HepG2 (cell line): ENCODE data around the gene SYS1.

Source experiments
- EP300 ChIP-seq, 3 experiments: sonication (generic) in 1 of 3; formaldehyde crosslinking in 1 of 3; IDR thresholded peaks; 2 replicates each; pipeline versions ENCODE4 v1.5.1 to v1.6.1; 2011 to 2020; ENCODE audit warnings: low read depth in 2 of 3, low read length in 2 of 3, borderline replicate concordance in 1 of 3, improper control_type of control experiment in 1 of 3, mild to moderate bottlenecking in 1 of 3, missing genetic modification reagents in 1 of 3, moderate library complexity in 1 of 3
- FOXA1 ChIP-seq, 2 experiments: fragments of 450-650 bp in 1 of 2; sonication (generic) in 1 of 2; formaldehyde crosslinking in 1 of 2; IDR thresholded peaks; 2 replicates each; pipeline versions ENCODE4 v1.4.0 to v1.6.1; 2016 to 2020; ENCODE audit warnings: missing genetic modification reagents in 1 of 2
- HMG20B ChIP-seq: conservative IDR thresholded peaks from 2 replicates; pipeline ENCODE4 v1.6.1; 2016; ENCODE audit warnings: missing genetic modification reagents, missing compliant biosample characterization
- ZNF75D ChIP-seq: sonication (generic); formaldehyde crosslinking; IDR thresholded peaks from 2 replicates; pipeline ENCODE4 v1.8.1; 2023; ENCODE audit warnings: missing genetic modification reagents, mild to moderate bottlenecking, borderline replicate concordance
- TF ChIP-seq, protein P1 (sequence below): sonication (generic); formaldehyde crosslinking; IDR thresholded peaks from 2 replicates; pipeline ENCODE4 v1.4.0; 2020; ENCODE audit warnings: missing genetic modification reagents
- TF ChIP-seq, protein P2 (sequence below): sonication (generic); formaldehyde crosslinking; IDR thresholded peaks from 2 replicates; pipeline ENCODE4 v1.4.0; 2020; ENCODE audit warnings: missing genetic modification reagents, mild to moderate bottlenecking, borderline replicate concordance
- TF ChIP-seq, protein P3 (sequence below): sonication (generic); formaldehyde crosslinking; IDR thresholded peaks from 2 replicates; pipeline ENCODE4 v1.5.0; 2020; ENCODE audit warnings: mild to moderate bottlenecking, missing genetic modification reagents, moderate library complexity
- TF ChIP-seq, protein P4 (sequence below): sonication (generic); formaldehyde crosslinking; IDR thresholded peaks from 2 replicates; pipeline ENCODE4 v1.4.0; 2020; ENCODE audit warnings: missing genetic modification reagents
- TF ChIP-seq, protein P5 (sequence below): sonication (generic); formaldehyde crosslinking; IDR thresholded peaks from 2 replicates; pipeline ENCODE4 v1.8.0; 2022; ENCODE audit warnings: mild to moderate bottlenecking, missing genetic modification reagents, borderline replicate concordance

GRCh38 chr20:45329497-45330319 lies 33.2 kb upstream of the SYS1 start:
- TF ChIP-seq, protein P1, sequence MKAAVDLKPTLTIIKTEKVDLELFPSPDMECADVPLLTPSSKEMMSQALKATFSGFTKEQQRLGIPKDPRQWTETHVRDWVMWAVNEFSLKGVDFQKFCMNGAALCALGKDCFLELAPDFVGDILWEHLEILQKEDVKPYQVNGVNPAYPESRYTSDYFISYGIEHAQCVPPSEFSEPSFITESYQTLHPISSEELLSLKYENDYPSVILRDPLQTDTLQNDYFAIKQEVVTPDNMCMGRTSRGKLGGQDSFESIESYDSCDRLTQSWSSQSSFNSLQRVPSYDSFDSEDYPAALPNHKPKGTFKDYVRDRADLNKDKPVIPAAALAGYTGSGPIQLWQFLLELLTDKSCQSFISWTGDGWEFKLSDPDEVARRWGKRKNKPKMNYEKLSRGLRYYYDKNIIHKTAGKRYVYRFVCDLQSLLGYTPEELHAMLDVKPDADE (CRISPR knock-in tag) = no peak
- no peak for TF ChIP-seq EP300 (IDR thresholded peaks at IDR 0.05; ENCODE audit: low read depth in 2 of 2, low read length in 2 of 2)
- TF ChIP-seq EP300 (CRISPR knock-in tag; IDR thresholded peaks at IDR 0.05; ENCODE audit: borderline replicate concordance) = no peak
- TF ChIP-seq, protein P2, sequence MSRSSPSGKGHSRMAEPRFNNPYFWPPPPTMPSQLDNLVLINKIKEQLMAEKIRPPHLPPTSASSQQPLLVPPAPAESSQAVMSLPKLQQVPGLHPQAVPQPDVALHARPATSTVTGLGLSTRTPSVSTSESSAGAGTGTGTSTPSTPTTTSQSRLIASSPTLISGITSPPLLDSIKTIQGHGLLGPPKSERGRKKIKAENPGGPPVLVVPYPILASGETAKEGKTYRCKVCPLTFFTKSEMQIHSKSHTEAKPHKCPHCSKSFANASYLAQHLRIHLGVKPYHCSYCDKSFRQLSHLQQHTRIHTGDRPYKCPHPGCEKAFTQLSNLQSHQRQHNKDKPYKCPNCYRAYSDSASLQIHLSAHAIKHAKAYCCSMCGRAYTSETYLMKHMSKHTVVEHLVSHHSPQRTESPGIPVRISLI (CRISPR knock-in tag) = no peak
- TF ChIP-seq, protein P3, sequence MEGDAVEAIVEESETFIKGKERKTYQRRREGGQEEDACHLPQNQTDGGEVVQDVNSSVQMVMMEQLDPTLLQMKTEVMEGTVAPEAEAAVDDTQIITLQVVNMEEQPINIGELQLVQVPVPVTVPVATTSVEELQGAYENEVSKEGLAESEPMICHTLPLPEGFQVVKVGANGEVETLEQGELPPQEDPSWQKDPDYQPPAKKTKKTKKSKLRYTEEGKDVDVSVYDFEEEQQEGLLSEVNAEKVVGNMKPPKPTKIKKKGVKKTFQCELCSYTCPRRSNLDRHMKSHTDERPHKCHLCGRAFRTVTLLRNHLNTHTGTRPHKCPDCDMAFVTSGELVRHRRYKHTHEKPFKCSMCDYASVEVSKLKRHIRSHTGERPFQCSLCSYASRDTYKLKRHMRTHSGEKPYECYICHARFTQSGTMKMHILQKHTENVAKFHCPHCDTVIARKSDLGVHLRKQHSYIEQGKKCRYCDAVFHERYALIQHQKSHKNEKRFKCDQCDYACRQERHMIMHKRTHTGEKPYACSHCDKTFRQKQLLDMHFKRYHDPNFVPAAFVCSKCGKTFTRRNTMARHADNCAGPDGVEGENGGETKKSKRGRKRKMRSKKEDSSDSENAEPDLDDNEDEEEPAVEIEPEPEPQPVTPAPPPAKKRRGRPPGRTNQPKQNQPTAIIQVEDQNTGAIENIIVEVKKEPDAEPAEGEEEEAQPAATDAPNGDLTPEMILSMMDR (CRISPR knock-in tag) = no peak
- no peak for TF ChIP-seq HMG20B (CRISPR knock-in tag)
- TF ChIP-seq, protein P4, sequence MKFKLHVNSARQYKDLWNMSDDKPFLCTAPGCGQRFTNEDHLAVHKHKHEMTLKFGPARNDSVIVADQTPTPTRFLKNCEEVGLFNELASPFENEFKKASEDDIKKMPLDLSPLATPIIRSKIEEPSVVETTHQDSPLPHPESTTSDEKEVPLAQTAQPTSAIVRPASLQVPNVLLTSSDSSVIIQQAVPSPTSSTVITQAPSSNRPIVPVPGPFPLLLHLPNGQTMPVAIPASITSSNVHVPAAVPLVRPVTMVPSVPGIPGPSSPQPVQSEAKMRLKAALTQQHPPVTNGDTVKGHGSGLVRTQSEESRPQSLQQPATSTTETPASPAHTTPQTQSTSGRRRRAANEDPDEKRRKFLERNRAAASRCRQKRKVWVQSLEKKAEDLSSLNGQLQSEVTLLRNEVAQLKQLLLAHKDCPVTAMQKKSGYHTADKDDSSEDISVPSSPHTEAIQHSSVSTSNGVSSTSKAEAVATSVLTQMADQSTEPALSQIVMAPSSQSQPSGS (CRISPR knock-in tag) = no peak
- TF ChIP-seq, protein P5, sequence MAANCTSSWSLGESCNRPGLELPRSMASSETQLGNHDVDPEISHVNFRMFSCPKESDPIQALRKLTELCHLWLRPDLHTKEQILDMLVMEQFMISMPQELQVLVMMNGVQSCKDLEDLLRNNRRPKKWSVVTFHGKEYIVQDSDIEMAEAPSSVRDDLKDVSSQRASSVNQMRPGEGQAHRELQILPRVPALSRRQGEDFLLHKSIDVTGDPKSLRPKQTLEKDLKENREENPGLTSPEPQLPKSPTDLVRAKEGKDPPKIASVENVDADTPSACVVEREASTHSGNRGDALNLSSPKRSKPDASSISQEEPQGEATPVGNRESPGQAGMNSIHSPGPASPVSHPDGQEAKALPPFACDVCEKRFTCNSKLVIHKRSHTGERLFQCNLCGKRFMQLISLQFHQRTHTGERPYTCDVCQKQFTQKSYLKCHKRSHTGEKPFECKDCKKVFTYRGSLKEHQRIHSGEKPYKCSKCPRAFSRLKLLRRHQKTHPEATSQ (CRISPR knock-in tag) = no peak
- TF ChIP-seq FOXA1 (IDR thresholded peaks at IDR 0.05) = no peak
- no peak for TF ChIP-seq FOXA1 (CRISPR knock-in tag; IDR thresholded peaks at IDR 0.05)
- TF ChIP-seq ZNF75D (CRISPR knock-in tag) = no peak
